GM12892 (cell line): ENCODE results near the gene GPNMB.

Source experiments
- POLR2A ChIP-seq: IDR thresholded peaks from 2 replicates; pipeline ENCODE4 v1.6.1; 2011; ENCODE audit warnings: low read depth, low read length, control low read depth
- POLR2AphosphoS5 ChIP-seq: IDR thresholded peaks from 2 replicates; pipeline ENCODE4 v1.6.1; 2011; ENCODE audit warnings: low read depth, low read length, control low read depth

DNA sequence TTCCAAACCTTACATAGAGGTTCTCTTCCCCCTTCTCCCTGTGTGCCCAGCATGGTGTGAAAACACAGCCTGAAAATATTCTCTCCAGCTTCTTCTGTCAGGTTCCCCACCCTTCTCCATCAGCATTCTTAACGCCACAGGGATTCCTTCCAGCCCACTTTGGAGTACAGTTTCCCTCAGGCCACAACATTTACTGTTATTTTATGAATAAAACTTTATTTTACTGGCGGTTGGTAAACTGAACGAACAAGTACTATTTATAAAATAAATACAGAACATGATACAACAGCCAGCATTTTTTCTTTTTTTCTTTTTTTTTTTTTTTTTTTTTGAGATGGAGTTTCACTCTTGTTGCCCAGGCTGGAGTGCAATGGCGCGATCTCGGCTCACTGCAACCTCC, 31.6 kb upstream of the GPNMB start:
- TF ChIP-seq POLR2A (no peak), POLR2AphosphoS5 (no peak)
